ENCODE data around the gene ANO6. TPM values are rescaled to one million over a fixed set of nuclear protein-coding genes. Genes with fewer than 3 reads are reported as not detected.

ANO6 gene
- total RNA-seq, 1 donor from 2014 or later: 24.1 TPM

GRCh38 chr12:45351921-45352670 lies 136.2 kb downstream of the ANO6 start:
- H3K9me3 Mint-ChIP-seq: no peaks in the 10 kb centered on the region
- H3K27me3 Mint-ChIP-seq: no peaks in the 10 kb centered on the region
- peaks cover 14% of the 10 kb centered on the region for H3K4me1 Mint-ChIP-seq
- peaks cover 62% of the 10 kb centered on the region for H3K36me3 Mint-ChIP-seq (ENCODE audit: low read depth)
- DNase-seq: no peak
- H3K4me3 Mint-ChIP-seq: no peak overlapping the region
- intact Hi-C loops (cut with micrococcal nuclease): no loop called here
- H3K27ac Mint-ChIP-seq: no peak overlapping the region

- no peak overlapping the region for H3K27ac Mint-ChIP-seq
- H3K27me3 Mint-ChIP-seq: no peaks in the 10 kb centered on the region
- H3K9me3 Mint-ChIP-seq: no peaks in the 10 kb centered on the region
- intact Hi-C loops (cut with micrococcal nuclease): no loop called here
- no peak overlapping the region for H3K4me3 Mint-ChIP-seq
- H3K36me3 Mint-ChIP-seq (ENCODE audit: low read depth): peaks cover 57% of the 10 kb centered on the region
- DNase-seq: no peak
- H3K4me1 Mint-ChIP-seq: peaks cover 14% of the 10 kb centered on the region
Measured at GRCh38 chr12:45353944-45354343, 138.0 kb downstream of the ANO6 start.

GRCh38 chr12:45354399-45354798 lies 138.5 kb downstream of the ANO6 start:
- intact Hi-C loops (cut with micrococcal nuclease): no loop called here
- Mint-ChIP-seq H3K4me1 (peaks cover 14% of the 10 kb centered on the region), H3K27ac (peak overlapping the region; percentile 2), H3K36me3 (ENCODE audit: low read depth) (peaks cover 57% of the 10 kb centered on the region), H3K4me3 (no peak overlapping the region), H3K27me3 (no peaks in the 10 kb centered on the region), H3K9me3 (no peaks in the 10 kb centered on the region)
- no peak for DNase-seq

DNA sequence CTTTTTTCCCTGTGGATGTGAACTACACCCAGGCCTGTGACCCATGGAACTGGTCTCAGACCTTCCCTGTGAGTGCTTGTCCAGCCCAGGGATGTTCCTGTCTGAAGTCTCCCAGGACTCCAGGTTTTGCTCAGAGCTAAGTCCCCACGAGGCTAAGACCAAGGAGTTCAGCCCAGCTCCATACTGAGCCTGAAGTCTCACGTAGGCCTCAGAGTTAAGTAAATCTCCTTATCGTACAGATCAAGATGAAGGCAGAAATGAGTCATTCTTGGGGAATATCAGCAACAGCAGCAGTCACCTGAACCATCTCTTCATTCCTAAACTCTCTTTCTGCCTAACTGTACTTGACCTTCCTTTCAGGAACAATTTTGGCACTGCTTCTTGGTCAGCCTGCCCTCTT lies 139.8 kb downstream of the ANO6 start:
- Mint-ChIP-seq H3K9me3 (peaks cover under 1% of the 10 kb centered on the region), H3K27ac (peak overlapping the region; percentile 45), H3K36me3 (ENCODE audit: low read depth) (peaks cover 56% of the 10 kb centered on the region), H3K4me3 (no peak overlapping the region), H3K27me3 (no peaks in the 10 kb centered on the region), H3K4me1 (peaks cover 14% of the 10 kb centered on the region)
- intact Hi-C loops (cut with micrococcal nuclease): no loop called here
- DNase-seq: no peak

GRCh38 chr12:45356822-45357538 lies 141.1 kb downstream of the ANO6 start:
- Mint-ChIP-seq H3K36me3 (ENCODE audit: low read depth) (peaks cover 53% of the 10 kb centered on the region), H3K9me3 (peaks cover 6% of the 10 kb centered on the region), H3K27me3 (no peaks in the 10 kb centered on the region), H3K4me3 (no peak overlapping the region), H3K27ac (no peak overlapping the region), H3K4me1 (peaks cover 14% of the 10 kb centered on the region)
- DNase-seq: no peak
- intact Hi-C loops (cut with micrococcal nuclease): no loop called here

- intact Hi-C loops (cut with micrococcal nuclease): no loop called here
- H3K4me3 Mint-ChIP-seq: no peak overlapping the region
- H3K27ac Mint-ChIP-seq: no peak overlapping the region
- peaks cover 14% of the 10 kb centered on the region for H3K4me1 Mint-ChIP-seq
- H3K36me3 Mint-ChIP-seq (ENCODE audit: low read depth): peaks cover 51% of the 10 kb centered on the region
- no peaks in the 10 kb centered on the region for H3K27me3 Mint-ChIP-seq
- DNase-seq: no peak
- H3K9me3 Mint-ChIP-seq: peaks cover 6% of the 10 kb centered on the region
Measured at GRCh38 chr12:45357539-45358417, 141.9 kb downstream of the ANO6 start.

GRCh38 chr12:45362291-45362690 lies 146.4 kb downstream of the ANO6 start:
- Mint-ChIP-seq H3K9me3 (peaks cover 13% of the 10 kb centered on the region), H3K4me1 (no peaks in the 10 kb centered on the region), H3K27me3 (no peaks in the 10 kb centered on the region), H3K36me3 (ENCODE audit: low read depth) (peaks cover 46% of the 10 kb centered on the region), H3K4me3 (no peak overlapping the region), H3K27ac (no peak overlapping the region)
- intact Hi-C loops (cut with micrococcal nuclease): no loop called here
- no peak for DNase-seq

- no peak for DNase-seq
- H3K4me3 Mint-ChIP-seq: no peak overlapping the region
- no peaks in the 10 kb centered on the region for H3K27me3 Mint-ChIP-seq
- peaks cover 13% of the 10 kb centered on the region for H3K9me3 Mint-ChIP-seq
- no peaks in the 10 kb centered on the region for H3K4me1 Mint-ChIP-seq
- H3K27ac Mint-ChIP-seq: no peak overlapping the region
- intact Hi-C loops (cut with micrococcal nuclease): no loop called here
- peaks cover 45% of the 10 kb centered on the region for H3K36me3 Mint-ChIP-seq (ENCODE audit: low read depth)
Measured at GRCh38 chr12:45363903-45364302, 148.0 kb downstream of the ANO6 start.

GRCh38 chr12:45368841-45369489 lies 153.1 kb downstream of the ANO6 start:
- Mint-ChIP-seq H3K4me1 (peaks cover 2% of the 10 kb centered on the region), H3K36me3 (ENCODE audit: low read depth) (peaks cover 34% of the 10 kb centered on the region), H3K9me3 (peaks cover 9% of the 10 kb centered on the region), H3K4me3 (no peak overlapping the region), H3K27me3 (no peaks in the 10 kb centered on the region), H3K27ac (no peak overlapping the region)
- intact Hi-C loops (cut with micrococcal nuclease): no loop called here
- DNase-seq: no peak

DNA sequence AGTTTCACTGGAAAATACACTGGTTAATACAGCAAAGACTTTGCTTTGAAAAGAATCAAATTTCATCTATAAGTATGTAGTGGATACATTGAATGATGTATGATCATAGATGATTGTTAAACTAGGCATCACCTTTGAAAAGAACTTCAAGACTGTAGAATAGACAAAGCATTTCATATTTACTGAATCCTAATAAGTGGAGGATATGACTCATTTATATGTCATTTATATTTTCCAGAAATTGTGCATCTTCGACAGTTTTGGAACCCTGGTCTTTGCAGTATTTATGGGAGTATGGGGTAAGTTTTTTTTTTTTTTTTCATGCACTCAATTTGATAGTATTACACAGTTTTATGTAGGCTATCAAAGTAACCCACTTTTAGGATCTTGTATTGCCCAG lies 161.9 kb downstream of the ANO6 start:
- H3K27me3 Mint-ChIP-seq: no peaks in the 10 kb centered on the region
- intact Hi-C loops (cut with micrococcal nuclease): no loop called here
- H3K9me3 Mint-ChIP-seq: peaks cover 3% of the 10 kb centered on the region
- H3K4me1 Mint-ChIP-seq: no peaks in the 10 kb centered on the region
- H3K27ac Mint-ChIP-seq: no peak overlapping the region
- DNase-seq: no peak
- peaks cover 18% of the 10 kb centered on the region for H3K36me3 Mint-ChIP-seq (ENCODE audit: low read depth)
- no peak overlapping the region for H3K4me3 Mint-ChIP-seq

GRCh38 chr12:45379261-45379660 lies 163.4 kb downstream of the ANO6 start:
- Mint-ChIP-seq H3K36me3 (ENCODE audit: low read depth) (peaks cover 25% of the 10 kb centered on the region), H3K27me3 (no peaks in the 10 kb centered on the region), H3K4me1 (no peaks in the 10 kb centered on the region), H3K9me3 (peaks cover 3% of the 10 kb centered on the region), H3K27ac (no peak overlapping the region), H3K4me3 (no peak overlapping the region)
- DNase-seq: no peak
- intact Hi-C loops (cut with micrococcal nuclease): no loop called here

DNA sequence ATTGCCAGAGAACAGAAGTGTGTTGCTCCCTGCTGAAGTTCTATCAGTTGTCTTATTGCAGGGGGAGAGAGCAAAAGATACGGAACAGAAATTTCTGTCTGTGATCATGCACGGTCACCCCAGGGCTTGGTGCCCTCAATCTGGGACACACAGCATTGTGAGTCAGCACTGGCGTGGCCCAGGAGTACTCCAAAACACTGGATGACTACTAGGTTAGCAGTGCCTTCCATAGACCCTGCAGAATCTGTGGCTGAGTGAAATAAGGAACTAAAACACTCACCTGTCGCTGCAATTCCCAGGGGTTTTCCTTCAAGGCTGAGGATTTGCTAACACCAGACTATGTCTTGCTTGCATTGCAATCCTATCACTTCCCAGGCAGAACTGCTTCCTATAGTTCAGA lies 165.5 kb downstream of the ANO6 start:
- no peak for DNase-seq
- Mint-ChIP-seq H3K9me3 (peaks cover 4% of the 10 kb centered on the region), H3K36me3 (ENCODE audit: low read depth) (peaks cover 39% of the 10 kb centered on the region), H3K4me3 (no peak overlapping the region), H3K27me3 (no peaks in the 10 kb centered on the region), H3K27ac (no peak overlapping the region), H3K4me1 (no peaks in the 10 kb centered on the region)
- intact Hi-C loops (cut with micrococcal nuclease): no loop called here

GRCh38 chr12:45388545-45388944 lies 172.7 kb downstream of the ANO6 start:
- Mint-ChIP-seq H3K4me3 (no peak overlapping the region), H3K36me3 (ENCODE audit: low read depth) (peaks cover 41% of the 10 kb centered on the region), H3K9me3 (peaks cover 8% of the 10 kb centered on the region), H3K27me3 (no peaks in the 10 kb centered on the region), H3K27ac (no peak overlapping the region), H3K4me1 (no peaks in the 10 kb centered on the region)
- intact Hi-C loops (cut with micrococcal nuclease): loop anchor here (2.0 kb wide), 1 partner anchor 218 kb away; no protein-coding TSS in a partner anchor
- no peak for DNase-seq

All from activated CD4-positive, alpha-beta T cell treated with anti-CD3 and anti-CD28 coated beads, Interleukin-2, amount 10 ng/mL, durations not matched to agents 24 days and 14 days (primary cell).